Measurements from ENCODE around the gene METTL27.
A peak's percentile ranks its signal among the peaks of the same experiment; 100 is the strongest.
"Not testable (repeated sequence)": the region's sequence is repeated elsewhere in the genome, so short reads cannot be mapped to it uniquely, and the experiment has no call there.

Gene METTL27

GRCh38 chr7:73839290-73839689 is 3.0 kb downstream of the METTL27 start:
- DNase-seq (ENCODE audit: low spot score), result no peak

GRCh38 chr7:73838642-73839041 is 3.7 kb downstream of the METTL27 start:
- no peak for DNase-seq (ENCODE audit: low spot score)

- not testable (repeated sequence) for DNase-seq (ENCODE audit: low spot score)
Observed at GRCh38 chr7:73837167-73837566, 5.1 kb downstream of the METTL27 start.

- no peak for DNase-seq (ENCODE audit: low spot score)
Observed at GRCh38 chr7:73834626-73835191, 7.6 kb downstream of the METTL27 start.

GRCh38 chr7:73833251-73833919 is 8.9 kb downstream of the METTL27 start:
- no peak for DNase-seq (ENCODE audit: low spot score)

GRCh38 chr7:73832806-73833205 is 9.5 kb downstream of the METTL27 start:
- no peak for DNase-seq (ENCODE audit: low spot score)

- no peak for DNase-seq (ENCODE audit: low spot score)
Observed at GRCh38 chr7:73831834-73832651, 10.3 kb downstream of the METTL27 start.

- DNase-seq (ENCODE audit: low spot score), result no peak
Observed at GRCh38 chr7:73831584-73831833, 10.8 kb downstream of the METTL27 start.

GRCh38 chr7:73830681-73831583 is 11.4 kb downstream of the METTL27 start, which contains the start of gene CLDN4:
CLDN4 (plus strand) TSS chr7:73830996; CDS start chr7:73831202, 206 bp downstream.
- DNase-seq (ENCODE audit: low spot score), result no peak

GRCh38 chr7:73829921-73830680 is 12.2 kb downstream of the METTL27 start:
- no peak for DNase-seq (ENCODE audit: low spot score)

GRCh38 chr7:73829505-73829904 is 12.8 kb downstream of the METTL27 start:
- no peak for DNase-seq (ENCODE audit: low spot score)

GRCh38 chr7:73828972-73829371 is 13.3 kb downstream of the METTL27 start:
- DNase-seq (ENCODE audit: low spot score), result no peak

GRCh38 chr7:73828107-73828803 is 14.1 kb downstream of the METTL27 start:
- DNase-seq (ENCODE audit: low spot score), result peak; percentile 42

GRCh38 chr7:73827567-73828106 is 14.7 kb downstream of the METTL27 start:
- no peak for DNase-seq (ENCODE audit: low spot score)

GRCh38 chr7:73824986-73825385 is 17.3 kb downstream of the METTL27 start:
- no peak for DNase-seq (ENCODE audit: low spot score)

GRCh38 chr7:73823873-73824592 is 18.3 kb downstream of the METTL27 start:
- DNase-seq (ENCODE audit: low spot score), result no peak

GRCh38 chr7:73823257-73823656 is 19.1 kb downstream of the METTL27 start:
- DNase-seq (ENCODE audit: low spot score), result no peak

GRCh38 chr7:73822319-73823173 is 19.8 kb downstream of the METTL27 start:
- DNase-seq (ENCODE audit: low spot score), result peak; percentile 96
